ENCODE data around the gene TFCP2L1.

TFCP2L1 gene

DNA sequence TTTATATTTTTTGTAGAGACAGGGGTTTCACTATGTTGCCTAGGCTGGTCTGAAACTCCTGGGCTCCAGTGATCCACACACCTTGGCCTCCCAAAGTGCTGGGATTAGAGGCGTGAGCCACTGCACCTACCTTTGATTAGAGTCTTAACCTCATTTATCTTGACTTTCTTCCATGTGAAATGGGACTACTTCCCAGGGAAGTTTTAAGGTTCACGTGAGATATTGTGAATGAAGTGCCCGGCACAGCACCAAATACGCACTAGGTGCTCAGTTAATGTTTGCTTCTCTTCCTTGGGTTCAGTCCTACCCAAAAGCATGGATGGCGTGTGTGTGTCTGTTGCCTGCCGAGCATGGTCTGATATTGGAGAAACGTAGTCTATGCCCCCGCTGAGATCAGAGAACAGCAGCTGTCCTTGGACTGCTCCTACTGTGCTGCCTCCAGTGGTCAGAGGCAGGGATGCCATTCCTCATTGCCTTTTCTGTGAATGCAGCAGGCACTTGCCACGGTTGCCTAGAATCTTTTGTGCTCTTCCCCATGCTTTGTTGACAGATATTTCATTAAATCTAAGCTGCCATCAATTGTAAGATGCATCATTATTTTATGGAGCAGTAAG is 12.3 kb upstream of the TFCP2L1 start:
- no peaks in the 10 kb centered on the region for H3K27me3 ChIP-seq (ENCODE audit: insufficient read depth, poor library complexity, severe bottlenecking)
- no peak overlapping the region for H3K27ac ChIP-seq (replicated peaks)
- H3K4me3 ChIP-seq (replicated peaks; ENCODE audit: insufficient read depth, low read length): no peak overlapping the region
- peak in 1 of 2 experiments; percentile 37 for DNase-seq (ENCODE audit: low read depth in 1 of 2, low spot score in 1 of 2)
- TF ChIP-seq SPI1 (IDR thresholded peaks at IDR 0.05; ENCODE audit: borderline replicate concordance, low read depth) (no peak), GABPA (IDR thresholded peaks at IDR 0.05; ENCODE audit: low read depth) (no peak)
- TF ChIP-seq, protein P1, sequence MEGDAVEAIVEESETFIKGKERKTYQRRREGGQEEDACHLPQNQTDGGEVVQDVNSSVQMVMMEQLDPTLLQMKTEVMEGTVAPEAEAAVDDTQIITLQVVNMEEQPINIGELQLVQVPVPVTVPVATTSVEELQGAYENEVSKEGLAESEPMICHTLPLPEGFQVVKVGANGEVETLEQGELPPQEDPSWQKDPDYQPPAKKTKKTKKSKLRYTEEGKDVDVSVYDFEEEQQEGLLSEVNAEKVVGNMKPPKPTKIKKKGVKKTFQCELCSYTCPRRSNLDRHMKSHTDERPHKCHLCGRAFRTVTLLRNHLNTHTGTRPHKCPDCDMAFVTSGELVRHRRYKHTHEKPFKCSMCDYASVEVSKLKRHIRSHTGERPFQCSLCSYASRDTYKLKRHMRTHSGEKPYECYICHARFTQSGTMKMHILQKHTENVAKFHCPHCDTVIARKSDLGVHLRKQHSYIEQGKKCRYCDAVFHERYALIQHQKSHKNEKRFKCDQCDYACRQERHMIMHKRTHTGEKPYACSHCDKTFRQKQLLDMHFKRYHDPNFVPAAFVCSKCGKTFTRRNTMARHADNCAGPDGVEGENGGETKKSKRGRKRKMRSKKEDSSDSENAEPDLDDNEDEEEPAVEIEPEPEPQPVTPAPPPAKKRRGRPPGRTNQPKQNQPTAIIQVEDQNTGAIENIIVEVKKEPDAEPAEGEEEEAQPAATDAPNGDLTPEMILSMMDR (IDR thresholded peaks at IDR 0.05; ENCODE audit: insufficient read depth, low read length): peak; percentile 89
- TF ChIP-seq, protein P2, sequence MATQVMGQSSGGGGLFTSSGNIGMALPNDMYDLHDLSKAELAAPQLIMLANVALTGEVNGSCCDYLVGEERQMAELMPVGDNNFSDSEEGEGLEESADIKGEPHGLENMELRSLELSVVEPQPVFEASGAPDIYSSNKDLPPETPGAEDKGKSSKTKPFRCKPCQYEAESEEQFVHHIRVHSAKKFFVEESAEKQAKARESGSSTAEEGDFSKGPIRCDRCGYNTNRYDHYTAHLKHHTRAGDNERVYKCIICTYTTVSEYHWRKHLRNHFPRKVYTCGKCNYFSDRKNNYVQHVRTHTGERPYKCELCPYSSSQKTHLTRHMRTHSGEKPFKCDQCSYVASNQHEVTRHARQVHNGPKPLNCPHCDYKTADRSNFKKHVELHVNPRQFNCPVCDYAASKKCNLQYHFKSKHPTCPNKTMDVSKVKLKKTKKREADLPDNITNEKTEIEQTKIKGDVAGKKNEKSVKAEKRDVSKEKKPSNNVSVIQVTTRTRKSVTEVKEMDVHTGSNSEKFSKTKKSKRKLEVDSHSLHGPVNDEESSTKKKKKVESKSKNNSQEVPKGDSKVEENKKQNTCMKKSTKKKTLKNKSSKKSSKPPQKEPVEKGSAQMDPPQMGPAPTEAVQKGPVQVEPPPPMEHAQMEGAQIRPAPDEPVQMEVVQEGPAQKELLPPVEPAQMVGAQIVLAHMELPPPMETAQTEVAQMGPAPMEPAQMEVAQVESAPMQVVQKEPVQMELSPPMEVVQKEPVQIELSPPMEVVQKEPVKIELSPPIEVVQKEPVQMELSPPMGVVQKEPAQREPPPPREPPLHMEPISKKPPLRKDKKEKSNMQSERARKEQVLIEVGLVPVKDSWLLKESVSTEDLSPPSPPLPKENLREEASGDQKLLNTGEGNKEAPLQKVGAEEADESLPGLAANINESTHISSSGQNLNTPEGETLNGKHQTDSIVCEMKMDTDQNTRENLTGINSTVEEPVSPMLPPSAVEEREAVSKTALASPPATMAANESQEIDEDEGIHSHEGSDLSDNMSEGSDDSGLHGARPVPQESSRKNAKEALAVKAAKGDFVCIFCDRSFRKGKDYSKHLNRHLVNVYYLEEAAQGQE (IDR thresholded peaks at IDR 0.05; ENCODE audit: insufficient replicate concordance, low read depth): no peak

DNA sequence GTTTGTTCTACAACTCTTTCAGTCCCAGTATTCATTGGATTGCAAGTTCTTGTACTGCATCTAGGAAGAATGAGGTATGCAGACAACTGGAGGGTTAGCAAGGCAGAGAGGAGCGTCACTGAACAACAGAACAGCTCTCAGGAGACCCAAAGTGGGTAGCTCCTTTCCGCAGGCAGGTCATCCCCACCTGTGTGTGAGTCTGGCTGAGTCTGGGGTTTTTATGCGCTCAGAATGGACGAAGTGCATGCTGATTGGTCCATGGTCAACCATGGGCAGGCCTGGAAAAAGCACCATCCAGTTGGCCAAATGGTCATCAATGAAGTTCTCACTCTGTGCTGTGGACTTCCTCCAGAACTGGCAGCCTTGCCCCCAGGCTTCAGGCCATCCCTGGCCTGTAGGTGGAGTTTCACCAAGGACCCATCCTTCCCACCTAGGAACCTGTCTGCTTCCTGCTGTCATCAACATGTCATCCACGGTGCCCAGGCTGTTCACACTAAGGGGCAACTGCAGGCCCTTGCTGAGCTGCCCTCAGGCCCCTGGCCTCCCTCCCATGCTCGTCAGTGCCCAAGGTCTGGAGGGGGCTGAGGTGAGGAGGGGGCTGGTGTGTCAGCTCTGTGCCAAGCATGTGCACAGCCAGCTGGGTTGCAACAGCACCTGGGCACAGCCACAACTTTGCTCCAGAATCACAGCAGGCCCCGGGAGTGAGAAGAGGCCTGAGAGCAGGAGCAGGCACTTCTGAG is 11.1 kb upstream of the TFCP2L1 start:
- DNase-seq (ENCODE audit: low read depth in 1 of 2, low spot score in 1 of 2): no peak
- TF ChIP-seq, protein P2 (IDR thresholded peaks at IDR 0.05; ENCODE audit: insufficient replicate concordance, low read depth): no peak
- no peak for TF ChIP-seq SPI1 (IDR thresholded peaks at IDR 0.05; ENCODE audit: borderline replicate concordance, low read depth)
- TF ChIP-seq POLR2AphosphoS5 (IDR thresholded peaks at IDR 0.05; ENCODE audit: low read depth): no peak
- TF ChIP-seq, protein P1 (IDR thresholded peaks at IDR 0.05; ENCODE audit: insufficient read depth, low read length): no peak
- H3K4me3 ChIP-seq (replicated peaks; ENCODE audit: insufficient read depth, low read length): no peak overlapping the region
- H3K27ac ChIP-seq (replicated peaks): no peak overlapping the region
- no peaks in the 10 kb centered on the region for H3K27me3 ChIP-seq (ENCODE audit: insufficient read depth, poor library complexity, severe bottlenecking)

DNA sequence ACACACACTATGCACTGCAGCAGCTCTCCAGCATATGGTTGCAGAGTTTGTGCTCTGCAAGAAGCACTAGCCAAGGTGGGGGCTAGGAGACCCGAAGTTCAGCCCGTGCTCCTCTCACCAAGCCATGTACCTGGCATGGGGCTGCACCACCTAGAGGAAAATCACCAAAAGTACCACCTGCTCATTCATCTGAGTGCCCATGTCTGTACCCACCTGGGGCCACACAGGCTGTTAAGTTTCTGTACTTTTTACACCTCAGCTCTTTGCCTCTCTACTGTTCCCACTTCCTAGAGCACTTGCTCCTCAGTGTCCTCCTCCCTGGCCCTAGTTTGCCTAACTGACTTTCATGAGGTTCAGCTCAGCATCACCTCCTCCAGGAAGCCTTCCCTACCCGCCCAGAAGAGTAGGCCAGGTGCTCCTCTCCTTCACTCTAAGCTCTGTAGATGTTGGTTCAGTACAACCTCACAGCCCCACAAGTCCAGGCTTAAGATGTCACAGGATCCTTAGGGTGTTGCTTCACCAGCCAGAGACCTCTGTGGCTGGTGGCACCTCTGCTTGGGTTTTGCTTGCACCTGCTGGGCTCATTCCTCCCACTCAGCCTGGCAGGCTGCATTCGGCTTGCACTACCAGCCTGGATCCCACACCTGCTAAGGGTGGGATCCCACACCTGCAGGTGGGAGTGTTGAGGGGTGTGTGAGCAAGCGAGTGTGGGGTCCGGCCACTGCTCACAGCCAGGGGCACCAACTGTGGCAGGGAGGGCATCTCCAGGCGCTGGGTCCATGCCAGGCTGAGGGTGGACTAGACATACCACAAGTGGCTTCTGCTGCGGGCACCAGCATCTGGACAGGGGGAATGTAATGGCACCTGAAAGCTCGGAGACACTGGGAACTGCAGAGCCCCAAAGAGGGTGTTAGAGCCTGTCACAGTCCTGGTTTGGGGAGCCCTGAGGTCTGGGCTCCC is 10.2 kb upstream of the TFCP2L1 start:
- no peak for DNase-seq (ENCODE audit: low read depth in 1 of 2, low spot score in 1 of 2)
- no peak overlapping the region for H3K4me3 ChIP-seq (replicated peaks; ENCODE audit: insufficient read depth, low read length)
- H3K27ac ChIP-seq (replicated peaks): no peak overlapping the region
- TF ChIP-seq, protein P1 (IDR thresholded peaks at IDR 0.05; ENCODE audit: insufficient read depth, low read length): no peak
- TF ChIP-seq, protein P2 (IDR thresholded peaks at IDR 0.05; ENCODE audit: insufficient replicate concordance, low read depth): no peak
- no peak for TF ChIP-seq GABPA (IDR thresholded peaks at IDR 0.05; ENCODE audit: low read depth)
- no peak for TF ChIP-seq POLR2AphosphoS5 (IDR thresholded peaks at IDR 0.05; ENCODE audit: low read depth)
- no peak for TF ChIP-seq SPI1 (IDR thresholded peaks at IDR 0.05; ENCODE audit: borderline replicate concordance, low read depth)
- no peaks in the 10 kb centered on the region for H3K27me3 ChIP-seq (ENCODE audit: insufficient read depth, poor library complexity, severe bottlenecking)
